Measurements from ENCODE around the gene ATP5F1E. TPM values are rescaled to one million over a fixed set of nuclear protein-coding genes. Genes with fewer than 3 reads are reported as not detected.

Gene ATP5F1E
- total RNA-seq (2014; rRNA removed; shearing (Covaris generic)): 61.8 and 79.6 TPM in 2 replicates

DNA sequence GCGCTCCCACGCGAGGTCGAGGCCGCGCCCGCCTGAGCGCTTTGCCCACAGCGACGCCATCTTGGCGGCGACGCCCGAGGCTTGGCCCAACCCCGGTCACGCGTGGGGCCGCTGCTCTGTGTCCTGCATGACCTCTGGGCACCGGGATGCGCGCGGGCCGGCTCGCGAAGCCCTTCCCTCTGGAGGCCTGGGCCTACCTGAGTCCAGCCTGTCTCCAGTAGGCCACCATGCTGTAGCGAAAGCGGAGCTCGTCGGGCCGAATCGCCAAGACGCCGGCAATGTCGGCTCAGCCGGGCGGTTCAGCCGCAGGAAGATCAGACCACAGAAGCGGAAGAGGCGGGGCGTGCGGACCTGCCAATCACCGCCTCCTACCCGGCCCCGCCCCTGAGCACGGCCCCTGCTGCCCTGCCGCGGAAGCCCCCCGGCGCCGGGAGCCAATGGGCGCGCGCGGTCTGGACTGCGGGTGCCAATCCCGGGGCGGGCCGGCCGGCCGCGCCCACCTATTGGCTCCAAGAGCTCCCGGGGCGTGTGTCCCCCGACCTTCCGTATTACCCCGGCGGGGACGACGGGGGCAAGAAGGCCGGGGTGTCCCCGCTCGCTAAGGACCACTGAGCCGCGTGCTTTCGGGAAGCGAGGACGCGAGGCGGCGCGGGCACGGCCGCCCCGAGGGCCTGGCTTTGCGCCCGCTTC lies at the start of gene ATP5F1E:
ATP5F1E (minus strand) TSS at position 313 of the 690 bp plus-strand sequence; CDS start at position 229, 84 bp downstream.

DNA sequence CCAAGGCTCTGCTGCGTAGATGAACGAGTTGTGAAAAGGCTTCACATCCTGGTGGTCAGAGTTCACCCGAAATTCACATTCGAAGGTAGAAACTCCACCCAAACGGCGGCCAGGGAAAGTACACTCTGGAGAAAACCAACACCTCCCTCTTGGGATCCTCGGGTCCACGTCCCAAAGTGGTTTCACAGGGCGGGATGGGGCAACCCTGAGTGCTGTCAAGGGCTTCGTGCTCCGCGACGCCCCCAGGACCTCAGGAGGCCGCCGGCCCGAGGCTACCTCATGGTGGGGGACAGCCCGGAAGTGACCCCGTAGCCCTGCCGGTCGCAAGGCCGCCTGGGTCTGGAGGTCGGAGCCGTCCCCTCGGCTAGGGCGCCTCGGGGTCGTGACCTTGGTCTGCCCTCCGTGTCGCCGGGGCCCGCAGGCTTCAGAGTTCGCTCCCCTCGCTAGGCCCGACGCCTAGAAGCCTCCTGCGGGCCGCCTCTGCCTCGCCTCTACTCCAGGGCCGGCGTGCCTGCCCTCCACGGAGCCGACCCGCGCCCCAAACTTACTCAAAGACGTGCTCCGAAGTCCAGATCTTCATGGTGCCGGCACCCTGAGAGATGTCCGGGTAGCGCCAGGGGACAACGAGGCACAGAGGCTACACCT lies 10.1 kb upstream of the ATP5F1E start, which contains the start of gene PRELID3B:
PRELID3B (minus strand) TSS at position 636 of the 645 bp plus-strand sequence; CDS start at position 580, 56 bp downstream.

DNA sequence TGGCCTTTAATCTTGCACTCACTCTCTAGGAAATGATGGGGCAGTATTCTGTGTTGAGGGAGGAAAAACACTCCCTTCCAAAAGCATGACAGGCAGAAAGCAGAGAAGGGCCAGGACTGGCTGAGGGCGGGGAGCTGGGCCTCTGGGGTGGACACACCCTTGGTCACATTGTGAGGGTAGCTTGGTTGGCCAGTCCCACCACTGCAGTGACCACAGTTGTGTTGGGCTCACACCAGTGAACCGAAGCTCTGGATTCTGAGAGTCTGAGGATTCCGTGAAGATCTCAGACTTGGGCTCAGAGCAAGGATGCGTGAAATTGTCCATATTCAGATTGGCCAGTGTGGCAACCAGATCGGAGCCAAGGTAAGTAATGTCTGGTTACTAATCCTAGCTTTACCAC lies 12.9 kb downstream of the ATP5F1E start, which contains the start of gene TUBB1:
TUBB1 (plus strand) TSS at position 213 of the 400 bp plus-strand sequence; CDS start at position 307, 94 bp downstream.

DNA sequence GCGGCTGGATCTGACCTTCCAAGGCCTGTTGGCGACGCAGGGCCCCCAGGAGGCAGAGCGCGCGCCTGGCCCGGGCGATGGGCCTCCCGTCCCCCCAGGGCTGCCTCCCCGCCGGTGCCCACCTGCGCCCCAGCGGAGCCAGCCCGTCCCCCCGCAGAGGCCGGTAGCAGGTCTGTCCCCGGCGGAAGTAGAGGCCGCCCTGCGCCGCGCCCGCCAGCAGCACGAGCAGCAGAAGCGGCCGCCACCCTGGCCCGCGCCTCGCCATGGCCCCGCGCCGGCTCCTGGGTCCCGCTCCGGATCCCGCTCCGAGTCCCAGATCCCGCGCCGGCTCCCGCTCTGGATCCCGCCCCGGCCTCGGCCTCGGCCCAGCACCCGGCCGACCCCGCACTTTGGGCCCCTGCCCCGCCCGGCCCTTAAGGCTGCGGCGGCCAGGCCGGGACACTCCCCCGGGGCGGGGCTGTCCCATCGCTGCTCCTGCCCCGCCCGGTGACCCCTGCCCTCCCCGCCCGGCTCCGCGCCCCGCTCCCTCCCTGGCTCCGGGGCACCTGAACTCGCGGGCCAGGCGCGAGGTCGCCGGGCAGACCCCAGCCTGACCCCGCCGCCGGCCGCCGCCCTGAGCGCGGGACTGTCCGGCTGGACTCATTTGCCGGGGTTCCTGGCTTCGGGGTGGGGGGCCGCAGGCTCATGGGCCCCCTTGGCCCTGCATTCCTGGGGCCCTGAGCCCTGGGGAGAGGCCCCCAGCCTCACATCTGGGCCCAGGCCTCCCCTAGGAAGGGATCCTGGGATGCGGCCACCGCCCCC lies 25.1 kb downstream of the ATP5F1E start, which contains the start of gene CTSZ:
CTSZ (minus strand) TSS at position 391 of the 801 bp plus-strand sequence; CDS start at position 265, 126 bp downstream.

DNA sequence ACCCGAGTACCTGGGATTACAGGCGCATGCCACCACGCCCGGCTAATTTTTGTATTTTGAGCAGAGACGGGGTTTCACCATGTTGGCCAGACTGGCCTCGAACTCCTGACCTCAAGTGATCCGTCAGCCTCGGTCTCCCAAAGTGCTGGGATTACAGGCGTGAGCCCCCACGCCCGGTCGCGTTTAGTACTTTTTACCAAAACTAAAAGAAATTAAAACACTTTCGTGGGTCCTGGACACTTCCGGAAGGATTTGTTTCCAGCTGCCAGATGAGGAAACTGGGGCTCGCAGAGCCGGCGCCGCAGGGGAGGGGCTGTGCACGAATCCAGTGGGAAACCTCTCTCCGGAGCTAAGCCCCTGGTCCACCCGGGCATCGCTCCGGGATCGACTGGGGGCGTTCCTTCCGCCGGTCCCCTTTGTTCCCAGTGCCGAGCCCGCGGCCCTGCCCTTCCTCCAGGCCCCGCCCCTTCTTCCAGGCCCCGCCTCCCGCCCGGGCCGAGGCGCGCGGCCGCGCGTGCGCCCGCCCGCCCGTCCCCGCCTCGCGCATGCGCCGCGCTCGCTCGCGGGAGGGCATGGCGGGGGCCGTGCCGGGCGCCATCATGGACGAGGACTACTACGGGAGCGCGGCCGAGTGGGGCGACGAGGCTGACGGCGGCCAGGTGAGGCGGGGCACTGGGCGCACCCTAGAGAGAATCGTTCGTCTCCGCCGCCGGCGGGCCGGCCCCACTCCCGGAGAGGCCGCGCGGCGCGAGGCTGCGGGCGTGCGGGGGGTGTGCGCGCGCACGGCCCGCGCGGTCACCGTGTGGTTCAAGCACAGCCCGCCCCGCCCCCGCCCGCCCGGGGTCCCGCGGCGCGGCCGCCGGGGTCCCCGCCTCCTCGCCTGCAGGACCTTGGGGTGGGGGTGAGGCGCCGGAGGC lies 51.2 kb downstream of the ATP5F1E start, which contains the start of gene NELFCD:
NELFCD (plus strand) TSS at position 546 of the 917 bp plus-strand sequence; CDS start at position 600, 54 bp downstream.

Other genes starting within 250 kb of the ATP5F1E start
- 5.1 and 8.4 TPM in 2 replicates for gene GNAS-AS1, start 181.4 kb downstream of the ATP5F1E start, total RNA-seq (2014; rRNA removed; shearing (Covaris generic))
- 1,104 and 1,194 TPM in 2 replicates for gene GNAS, start 179.6 kb downstream of the ATP5F1E start, total RNA-seq (2014; rRNA removed; shearing (Covaris generic))
- 119 and 124 TPM in 2 replicates for gene NELFCD, start 51.1 kb downstream of the ATP5F1E start, total RNA-seq (2014; rRNA removed; shearing (Covaris generic))
- 246 and 254 TPM in 2 replicates for gene CTSZ, start 25.1 kb downstream of the ATP5F1E start, total RNA-seq (2014; rRNA removed; shearing (Covaris generic))
- gene TUBB1, start 12.9 kb downstream of the ATP5F1E start, total RNA-seq (2014; rRNA removed; shearing (Covaris generic)): 0.04 and 0.05 TPM in 2 replicates
- gene PRELID3B, start 10.5 kb upstream of the ATP5F1E start, total RNA-seq (2014; rRNA removed; shearing (Covaris generic)): 154 and 176 TPM in 2 replicates
- gene ZNF831, start 131.5 kb upstream of the ATP5F1E start, total RNA-seq (2014; rRNA removed; shearing (Covaris generic)): not detected in 2 replicates

Data from A375 (cell line).